ENCODE data around the gene ERN2.

The ERN2 gene

DNA sequence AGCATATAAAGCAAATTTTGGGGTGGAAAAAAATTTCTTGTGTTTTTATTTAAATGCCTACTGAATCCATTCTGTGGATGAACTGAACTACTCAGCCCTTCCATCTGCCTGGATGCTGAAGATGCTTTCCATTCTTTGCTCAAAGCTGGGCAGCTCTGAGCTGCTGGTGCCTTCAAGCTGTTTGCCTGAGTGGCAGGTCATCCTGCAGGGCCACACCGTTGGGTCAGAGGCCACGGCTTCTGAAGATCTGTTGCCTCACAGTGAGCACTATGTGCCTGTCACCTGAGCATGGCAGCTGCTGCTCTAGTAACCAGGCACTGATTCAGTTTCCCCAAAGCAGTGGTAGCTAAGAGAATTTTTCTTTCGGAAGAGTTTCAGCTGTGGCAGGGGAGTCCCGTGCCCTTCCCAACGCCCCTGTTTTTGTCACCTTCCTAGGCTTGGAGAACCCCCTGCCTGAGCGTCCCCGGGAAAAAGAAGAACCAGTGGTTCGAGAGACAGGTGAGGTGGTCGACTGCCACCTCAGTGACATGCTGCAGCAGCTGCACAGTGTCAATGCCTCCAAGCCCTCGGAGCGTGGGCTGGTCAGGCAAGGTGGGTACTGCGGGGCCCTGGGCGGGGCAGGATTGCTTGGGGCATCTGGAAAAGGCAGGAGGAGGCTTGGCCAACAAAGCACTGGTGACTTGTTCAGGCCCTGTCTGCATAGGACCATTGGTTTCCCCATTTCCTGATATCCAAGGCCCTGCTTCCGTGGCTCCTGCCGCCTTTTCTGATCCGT, 25.8 kb downstream of the ERN2 start:
- DNase-seq (ENCODE audit: low spot score), result no peak
- Mint-ChIP-seq H3K4me3 (no peak overlapping the region), H3K27me3 (ENCODE audit: low read depth) (no peaks in the 10 kb centered on the region), H3K4me1 (ENCODE audit: low read depth) (peaks cover under 1% of the 10 kb centered on the region), H3K36me3 (ENCODE audit: low read depth) (peaks cover 61% of the 10 kb centered on the region), H3K27ac (no peak overlapping the region), H3K9me3 (no peaks in the 10 kb centered on the region)

DNA sequence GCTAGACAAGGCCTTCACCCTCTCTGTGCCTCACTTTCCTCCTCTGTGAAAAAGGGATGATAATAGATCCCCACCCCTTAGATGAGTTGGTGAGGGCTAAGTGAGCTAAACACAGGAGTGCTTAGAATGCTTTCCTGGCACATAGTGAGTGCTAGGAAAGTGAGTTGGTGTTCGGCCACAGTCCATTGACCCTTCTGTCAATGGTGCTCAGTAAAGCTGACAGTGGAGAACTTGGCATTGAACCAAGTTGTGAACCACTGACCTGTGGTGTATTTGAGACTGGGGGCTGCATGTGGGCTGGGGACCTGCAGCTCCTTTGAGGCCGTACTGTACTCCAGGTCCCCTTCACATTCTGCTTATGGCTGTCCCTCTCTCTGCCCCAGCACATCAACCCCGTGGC, 29.5 kb downstream of the ERN2 start:
- Mint-ChIP-seq H3K27me3 (ENCODE audit: low read depth) (no peaks in the 10 kb centered on the region), H3K4me1 (ENCODE audit: low read depth) (peaks cover 23% of the 10 kb centered on the region), H3K27ac (no peak overlapping the region), H3K4me3 (no peak overlapping the region), H3K9me3 (no peaks in the 10 kb centered on the region), H3K36me3 (ENCODE audit: low read depth) (peaks cover 68% of the 10 kb centered on the region)
- DNase-seq (ENCODE audit: low spot score), result no peak

DNA sequence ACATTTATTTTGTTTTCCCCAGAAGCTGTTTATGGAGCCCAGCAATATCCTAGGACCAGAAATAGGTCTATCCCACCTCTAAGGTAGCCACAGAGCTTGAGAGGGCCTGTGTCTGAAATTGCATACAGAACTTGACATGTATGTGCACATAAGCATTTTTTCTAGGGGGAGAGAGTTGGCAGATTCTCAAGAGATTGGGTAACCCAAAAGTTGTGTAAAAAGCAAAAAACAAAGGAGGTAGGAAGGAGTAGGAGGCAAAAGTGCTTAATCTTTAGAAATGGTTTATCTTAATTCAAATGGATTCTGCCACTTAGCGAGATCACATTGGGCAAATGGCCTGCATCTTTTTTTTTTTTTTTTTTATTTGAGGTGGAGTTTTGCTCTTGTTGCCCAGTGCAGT, 30.8 kb downstream of the ERN2 start:
- H3K27ac Mint-ChIP-seq, result peak overlapping the region; percentile 54
- H3K4me3 Mint-ChIP-seq, result no peak overlapping the region
- no peaks in the 10 kb centered on the region for H3K27me3 Mint-ChIP-seq (ENCODE audit: low read depth)
- no peaks in the 10 kb centered on the region for H3K9me3 Mint-ChIP-seq
- DNase-seq (ENCODE audit: low spot score), result no peak
- peaks cover 31% of the 10 kb centered on the region for H3K4me1 Mint-ChIP-seq (ENCODE audit: low read depth)
- peaks cover 58% of the 10 kb centered on the region for H3K36me3 Mint-ChIP-seq (ENCODE audit: low read depth)

DNA sequence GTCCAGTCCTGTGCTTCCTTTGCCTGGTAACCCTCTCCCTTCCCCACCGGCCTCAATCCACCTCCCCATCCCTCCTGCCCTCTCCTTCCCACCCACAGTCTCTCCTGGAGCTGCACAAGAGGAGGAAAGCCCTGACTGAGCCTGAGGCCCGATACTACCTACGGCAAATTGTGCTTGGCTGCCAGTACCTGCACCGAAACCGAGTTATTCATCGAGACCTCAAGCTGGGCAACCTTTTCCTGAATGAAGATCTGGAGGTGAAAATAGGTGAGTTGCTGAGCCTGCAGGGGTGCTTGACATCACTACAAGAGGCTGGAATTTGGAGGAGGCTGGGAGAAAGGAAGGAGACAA, 33.1 kb downstream of the ERN2 start:
- peaks cover 43% of the 10 kb centered on the region for H3K36me3 Mint-ChIP-seq (ENCODE audit: low read depth)
- H3K4me1 Mint-ChIP-seq (ENCODE audit: low read depth), result peaks cover 31% of the 10 kb centered on the region
- no peaks in the 10 kb centered on the region for H3K27me3 Mint-ChIP-seq (ENCODE audit: low read depth)
- H3K9me3 Mint-ChIP-seq, result no peaks in the 10 kb centered on the region
- H3K4me3 Mint-ChIP-seq, result peak overlapping the region; percentile 98
- H3K27ac Mint-ChIP-seq, result peak overlapping the region; percentile 84
- DNase-seq (ENCODE audit: low spot score), result no peak

DNA sequence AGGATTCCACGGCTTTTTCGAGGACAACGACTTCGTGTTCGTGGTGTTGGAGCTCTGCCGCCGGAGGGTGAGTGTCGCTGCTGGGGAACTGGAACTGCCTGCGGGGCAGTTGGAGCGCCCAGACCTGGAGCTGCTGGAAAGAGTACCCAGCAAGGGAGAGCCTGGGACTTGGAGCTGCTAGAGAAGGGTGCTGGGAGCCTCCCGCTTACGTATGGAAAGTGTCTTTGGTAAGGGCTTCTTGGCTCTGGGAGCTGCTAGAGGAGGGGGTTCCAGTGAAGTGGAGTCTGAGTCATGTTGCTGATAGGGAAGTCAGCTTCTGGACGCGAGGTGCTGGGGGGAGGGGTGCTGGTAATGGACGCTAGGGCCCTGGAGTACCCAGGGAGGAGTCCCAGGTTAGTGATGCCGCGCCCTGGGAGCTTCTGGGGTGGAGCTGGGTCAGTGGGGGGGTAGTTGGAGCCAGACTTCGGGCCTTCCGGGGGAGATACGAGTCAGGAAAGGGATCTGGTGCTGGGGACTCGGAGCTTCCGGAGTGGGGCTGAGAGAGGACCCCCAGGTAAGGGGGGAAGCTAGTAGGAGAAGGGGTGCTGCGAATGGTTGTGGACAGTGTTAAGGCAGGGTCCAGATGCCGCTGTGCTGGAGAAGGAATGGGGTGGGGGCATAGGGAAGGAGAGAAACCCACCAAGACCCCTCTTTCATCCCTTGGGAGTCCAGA, 33.6 kb downstream of the ERN2 start:
- Mint-ChIP-seq H3K4me1 (ENCODE audit: low read depth) (peaks cover 31% of the 10 kb centered on the region), H3K27me3 (ENCODE audit: low read depth) (no peaks in the 10 kb centered on the region), H3K27ac (peak overlapping the region; percentile 84), H3K4me3 (peak overlapping the region; percentile 98), H3K36me3 (ENCODE audit: low read depth) (peaks cover 43% of the 10 kb centered on the region), H3K9me3 (no peaks in the 10 kb centered on the region)
- DNase-seq (ENCODE audit: low spot score), result peak; percentile 21

DNA sequence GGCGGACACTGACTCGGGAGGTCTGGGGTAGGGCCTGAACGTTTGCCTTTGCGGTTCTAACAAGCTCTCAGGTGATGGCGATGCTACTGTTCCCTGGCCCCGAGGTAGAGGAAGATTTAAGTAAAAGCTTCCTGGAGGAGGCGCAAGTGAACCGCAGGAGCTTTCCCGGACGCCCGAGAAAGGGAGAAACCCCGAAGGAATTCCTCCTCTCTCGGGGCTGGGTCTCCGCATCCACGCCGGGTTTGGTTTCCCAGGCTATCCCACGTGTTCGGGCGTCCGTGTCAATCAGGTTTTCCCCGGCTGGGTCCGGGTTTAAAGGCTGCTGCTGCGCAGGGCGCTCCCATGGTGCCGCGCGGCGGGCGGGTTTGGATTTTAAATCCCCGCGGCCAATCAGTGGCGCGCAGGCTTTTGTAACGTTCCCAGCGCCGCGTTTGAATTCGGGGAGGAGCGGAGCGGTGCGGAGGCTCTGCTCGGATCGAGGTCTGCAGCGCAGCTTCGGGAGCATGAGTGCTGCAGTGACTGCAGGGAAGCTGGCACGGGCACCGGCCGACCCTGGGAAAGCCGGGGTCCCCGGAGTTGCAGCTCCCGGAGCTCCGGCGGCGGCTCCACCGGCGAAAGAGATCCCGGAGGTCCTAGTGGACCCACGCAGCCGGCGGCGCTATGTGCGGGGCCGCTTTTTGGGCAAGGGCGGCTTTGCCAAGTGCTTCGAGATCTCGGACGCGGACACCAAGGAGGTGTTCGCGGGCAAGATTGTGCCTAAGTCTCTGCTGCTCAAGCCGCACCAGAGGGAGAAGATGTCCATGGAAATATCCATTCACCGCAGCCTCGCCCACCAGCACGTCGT, 34.4 kb downstream of the ERN2 start, which contains the start of gene PLK1:
TSS of gene PLK1 (plus strand) at position 460 of the 844 bp plus-strand sequence. CDS start at position 504, 44 bp downstream.
- Mint-ChIP-seq H3K36me3 (ENCODE audit: low read depth) (peaks cover 39% of the 10 kb centered on the region), H3K27me3 (ENCODE audit: low read depth) (no peaks in the 10 kb centered on the region), H3K9me3 (no peaks in the 10 kb centered on the region), H3K4me3 (peak within 1 kb of the TSS; percentile 98), H3K27ac (peak within 1 kb of the TSS; percentile 84), H3K4me1 (ENCODE audit: low read depth) (peaks cover 31% of the 10 kb centered on the region)
- DNase-seq (ENCODE audit: low spot score), result peak; percentile 86

DNA sequence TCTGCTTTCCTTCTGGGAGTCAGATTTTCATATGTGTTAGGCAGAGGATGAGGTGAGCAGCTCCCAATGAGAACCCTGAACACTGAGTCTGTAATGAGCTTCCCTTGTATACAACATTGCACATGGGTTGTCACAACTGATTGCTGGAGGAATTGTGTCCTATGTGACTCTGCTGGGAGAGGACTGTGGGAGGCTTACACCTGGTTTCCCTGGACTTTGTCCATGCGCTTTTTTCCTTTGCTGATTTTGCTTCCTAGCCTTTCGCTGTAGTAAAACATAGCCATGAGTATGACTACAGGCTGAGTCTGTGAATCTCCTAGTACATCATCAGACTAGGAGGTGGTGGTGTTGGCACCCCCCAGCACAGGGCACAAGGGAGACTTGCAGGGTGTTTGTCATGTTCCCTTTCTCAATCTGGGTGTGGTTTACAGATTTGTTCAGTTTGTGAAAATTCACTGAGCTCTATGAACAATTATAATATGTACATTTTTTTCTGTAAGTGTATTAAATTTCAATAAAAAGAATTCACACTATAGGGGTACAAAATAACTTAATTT, 36.0 kb downstream of the ERN2 start:
- peak overlapping the region; percentile 2 for H3K27ac Mint-ChIP-seq
- H3K36me3 Mint-ChIP-seq (ENCODE audit: low read depth), result peaks cover 35% of the 10 kb centered on the region
- H3K4me3 Mint-ChIP-seq, result no peak overlapping the region
- no peaks in the 10 kb centered on the region for H3K9me3 Mint-ChIP-seq
- no peak for DNase-seq (ENCODE audit: low spot score)
- peaks cover 28% of the 10 kb centered on the region for H3K4me1 Mint-ChIP-seq (ENCODE audit: low read depth)
- H3K27me3 Mint-ChIP-seq (ENCODE audit: low read depth), result no peaks in the 10 kb centered on the region

DNA sequence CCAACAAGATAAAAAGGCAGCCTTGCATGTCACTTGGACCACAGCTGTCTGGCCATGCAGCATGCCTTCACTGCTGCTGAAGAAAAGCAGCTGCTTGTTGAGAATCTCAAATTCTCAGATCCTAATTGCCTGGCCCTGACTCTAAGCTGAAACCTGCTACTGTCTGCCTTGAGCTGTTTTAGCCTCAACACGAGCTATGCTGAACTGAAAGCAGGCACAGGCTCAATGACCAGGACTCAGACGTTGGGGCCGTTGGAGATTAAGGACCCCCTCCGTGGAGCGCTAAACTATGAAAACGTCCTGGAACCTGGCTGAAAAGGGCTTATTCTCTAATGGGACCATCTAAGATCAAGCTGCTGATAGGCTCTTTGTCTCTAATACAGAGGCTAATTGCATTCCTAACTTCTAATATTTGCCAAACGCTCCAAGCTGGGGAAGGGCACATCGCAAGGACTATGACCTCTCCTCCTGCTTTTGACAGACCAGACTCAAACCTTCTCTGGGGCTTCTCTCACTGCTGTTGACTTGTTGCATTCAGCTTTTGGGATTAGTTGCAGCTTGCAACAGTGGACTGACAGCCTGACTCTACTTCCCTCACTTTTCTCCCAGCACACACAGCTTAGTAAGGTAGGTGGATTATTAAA, 38.9 kb downstream of the ERN2 start:
- no peak for DNase-seq (ENCODE audit: low spot score)
- H3K27me3 Mint-ChIP-seq (ENCODE audit: low read depth), result no peaks in the 10 kb centered on the region
- no peak overlapping the region for H3K27ac Mint-ChIP-seq
- peaks cover 36% of the 10 kb centered on the region for H3K36me3 Mint-ChIP-seq (ENCODE audit: low read depth)
- H3K9me3 Mint-ChIP-seq, result no peaks in the 10 kb centered on the region
- no peak overlapping the region for H3K4me3 Mint-ChIP-seq
- H3K4me1 Mint-ChIP-seq (ENCODE audit: low read depth), result peaks cover 32% of the 10 kb centered on the region

DNA sequence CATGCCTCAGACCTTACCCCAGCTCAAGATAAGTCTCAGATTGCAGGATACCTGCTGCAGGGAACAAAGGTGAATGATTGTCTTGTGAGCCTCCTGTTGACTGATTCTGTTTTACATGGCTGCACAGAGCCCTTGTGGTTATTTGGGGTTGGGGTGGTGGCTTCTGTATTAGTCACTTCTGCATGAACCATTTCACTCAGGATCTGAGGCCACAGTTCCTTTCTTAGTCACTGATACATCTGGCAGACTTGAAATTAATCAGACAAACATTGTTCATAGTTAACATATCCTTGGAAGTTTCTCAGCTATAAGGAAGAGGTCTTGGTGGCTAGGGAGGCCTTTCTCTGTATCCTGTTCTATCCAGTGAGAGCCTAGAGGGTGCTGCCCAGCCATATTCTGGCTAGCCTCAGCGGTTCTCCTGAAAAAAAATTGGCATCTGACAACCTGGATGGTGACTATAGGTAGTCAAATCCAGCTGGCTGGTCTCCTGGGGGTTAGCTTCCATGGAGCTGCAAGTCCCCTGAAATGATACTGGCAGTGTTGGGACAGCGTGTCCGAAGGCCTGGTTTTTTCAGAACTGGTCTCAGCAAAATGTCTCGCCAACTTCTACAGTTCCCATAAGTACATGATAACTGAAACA, 42.8 kb downstream of the ERN2 start:
- DNase-seq (ENCODE audit: low spot score), result peak; percentile 74
- Mint-ChIP-seq H3K9me3 (no peaks in the 10 kb centered on the region), H3K27me3 (ENCODE audit: low read depth) (no peaks in the 10 kb centered on the region), H3K27ac (peak overlapping the region; percentile 39), H3K36me3 (ENCODE audit: low read depth) (peaks cover 67% of the 10 kb centered on the region), H3K4me1 (ENCODE audit: low read depth) (peaks cover 24% of the 10 kb centered on the region), H3K4me3 (peak overlapping the region; percentile 42)

DNA sequence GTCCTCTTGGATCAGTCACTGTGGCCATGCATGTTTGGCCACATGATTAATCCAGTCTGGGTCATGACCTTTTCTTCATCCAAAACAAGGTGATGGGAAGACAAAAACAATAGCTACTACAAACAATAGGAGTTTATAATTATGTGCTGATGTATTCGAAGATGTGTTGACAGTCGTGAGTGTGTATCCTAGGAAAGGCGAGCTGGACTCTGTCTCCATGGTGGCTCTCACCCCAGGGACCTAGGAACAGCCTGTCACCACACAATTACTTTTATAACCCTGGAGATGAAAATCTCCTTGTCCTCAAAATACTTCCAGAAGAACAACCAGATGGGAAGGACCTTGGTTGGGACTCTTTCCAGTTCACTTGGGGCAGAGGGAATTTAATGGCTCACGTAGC, 44.1 kb downstream of the ERN2 start:
- Mint-ChIP-seq H3K27me3 (ENCODE audit: low read depth) (no peaks in the 10 kb centered on the region), H3K36me3 (ENCODE audit: low read depth) (peaks cover 76% of the 10 kb centered on the region), H3K9me3 (no peaks in the 10 kb centered on the region), H3K4me1 (ENCODE audit: low read depth) (peaks cover 24% of the 10 kb centered on the region), H3K4me3 (no peak overlapping the region), H3K27ac (no peak overlapping the region)
- no peak for DNase-seq (ENCODE audit: low spot score)

DNA sequence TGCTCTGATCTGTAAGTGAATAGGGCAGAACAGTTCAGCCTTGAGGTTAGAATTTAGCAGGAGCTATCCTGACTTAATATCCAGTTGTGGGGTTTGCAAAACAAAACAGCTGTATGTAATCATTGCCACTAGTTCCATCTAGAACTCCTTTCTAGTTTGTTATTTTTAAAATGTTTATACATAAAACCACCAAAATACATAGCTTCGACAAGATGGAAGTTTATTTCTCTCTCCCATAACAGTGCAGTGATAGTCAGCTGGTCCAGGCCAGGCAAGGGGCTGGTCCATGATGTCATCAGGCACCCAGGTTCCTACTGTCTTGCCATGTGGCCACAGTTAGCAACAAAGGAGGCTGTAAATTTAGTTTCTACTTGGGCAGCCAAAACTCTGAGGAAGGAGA, 44.8 kb downstream of the ERN2 start:
- DNase-seq (ENCODE audit: low spot score), result no peak
- Mint-ChIP-seq H3K36me3 (ENCODE audit: low read depth) (peaks cover 80% of the 10 kb centered on the region), H3K4me3 (no peak overlapping the region), H3K9me3 (no peaks in the 10 kb centered on the region), H3K4me1 (ENCODE audit: low read depth) (peaks cover 24% of the 10 kb centered on the region), H3K27ac (no peak overlapping the region), H3K27me3 (ENCODE audit: low read depth) (no peaks in the 10 kb centered on the region)

DNA sequence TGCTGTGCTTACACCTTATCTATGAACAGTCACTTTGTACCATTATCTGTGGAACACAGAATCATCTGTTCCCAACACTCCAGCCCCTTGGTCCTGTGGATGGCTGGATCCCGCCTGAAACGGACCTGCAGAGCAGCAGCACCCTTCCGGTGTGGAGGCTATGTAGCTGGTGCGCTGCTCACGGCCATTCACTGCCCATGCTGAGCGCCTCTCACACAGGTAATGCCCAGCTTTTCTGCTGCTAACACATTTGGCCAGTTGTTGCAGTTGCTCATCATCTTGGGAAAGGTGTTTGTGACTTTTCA, 45.7 kb downstream of the ERN2 start:
- DNase-seq (ENCODE audit: low spot score), result no peak
- Mint-ChIP-seq H3K9me3 (no peaks in the 10 kb centered on the region), H3K27me3 (ENCODE audit: low read depth) (no peaks in the 10 kb centered on the region), H3K36me3 (ENCODE audit: low read depth) (peaks cover 84% of the 10 kb centered on the region), H3K4me1 (ENCODE audit: low read depth) (peaks cover 24% of the 10 kb centered on the region), H3K27ac (no peak overlapping the region), H3K4me3 (no peak overlapping the region)

All from T-helper 2 cell treated with Interferon-gamma antibody and Interleukin-4, amounts not matched to agents 5 μg/mL and 100 μg/mL, for 36 hours (primary cell).